HepG2 (cell line): ENCODE measurements around the gene ADGRF1. TPM values are rescaled to one million over a fixed set of nuclear protein-coding genes. Genes with fewer than 3 reads are reported as not detected.

Experiments
- ATAC-seq: fragments of 200-7000 bp; cut with Tn5 transposase; 3 replicates; pipeline ENCODE4 v1.9.1; 2020; ENCODE audit warnings: mild to moderate bottlenecking, moderate library complexity
- BruUV-seq: library from RNA; stranded (reverse); fragments of 400-500 nt; replicated peaks from 2 replicates; lab custom pipeline; 2021; lab: Mats Ljungman, UMichigan
- CTCF ChIA-PET: fragments of 300-600 bp; formaldehyde crosslinking; extraction: SDS; loops from one replicate; lab custom pipeline; 2021; ENCODE audit warnings: low total read pairs, inconsistent platforms, low intra/inter-chr PET ratio; lab: Yijun Ruan, JAX
- POLR2A ChIA-PET: fragments of 350-600 bp; sonication (Branson Sonifier 250); formaldehyde crosslinking; loops from one replicate; lab custom pipeline; 2020; ENCODE audit warnings: antibody characterized with exemption, inconsistent platforms; lab: Yijun Ruan, JAX
- DNase-seq: peaks from one replicate; pipeline ENCODE4 v3.0.0-alpha.2; 2015; ENCODE audit warnings: low spot score
- FAIRE-seq: peaks from 3 replicates; lab custom pipeline; 2011; peaks lifted over from hg19 to GRCh38; lab: Jason Lieb, UNC
- H2AFZ ChIP-seq: one replicate; pipeline ENCODE4 v1.6.1; 2011; ENCODE audit warnings: low read length, inconsistent platforms
- H3K27ac ChIP-seq: fragments of 300-600 bp; 3 replicates; pipeline ENCODE4 v1.8.0; 2011; ENCODE audit warnings: mixed run types, mild to moderate bottlenecking, mixed read lengths, low read length, inconsistent platforms; ENCODE audit not compliant: insufficient read depth; ENCODE audit errors: extremely low read length
- H3K27me3 ChIP-seq, 2 experiments: fragments of 200-600 bp in 1 of 2; 2 replicates in 1 of 2; 3 replicates in 1 of 2; pipeline versions ENCODE4 v1.6.0 to v1.8.0; 2011; ENCODE audit warnings: low read length in 2 of 2, mild to moderate bottlenecking in 2 of 2, moderate library complexity in 2 of 2, inconsistent platforms in 1 of 2; ENCODE audit not compliant: insufficient read depth in 2 of 2, control insufficient read depth in 1 of 2
- H3K36me3 ChIP-seq, 2 experiments: fragments of 200-600 bp in 1 of 2; replicated peaks in 1 of 2; 2 replicates in 1 of 2; 3 replicates in 1 of 2; pipeline versions ENCODE4 v1.5.1 to v1.8.0; 2011; ENCODE audit warnings: low read length in 2 of 2, inconsistent platforms in 1 of 2; ENCODE audit not compliant: insufficient read depth in 2 of 2, control insufficient read depth in 1 of 2
- H3K4me1 ChIP-seq: 2 replicates; pipeline ENCODE4 v1.5.1; 2012; ENCODE audit warnings: low read length, inconsistent platforms; ENCODE audit not compliant: insufficient read depth
- H3K4me2 ChIP-seq: 2 replicates; pipeline ENCODE4 v1.6.0; 2011; ENCODE audit warnings: low read depth, low read length, inconsistent platforms
- H3K4me3 ChIP-seq, 3 experiments: fragments of 200-600 bp in 1 of 3; sonication (generic), shearing (Covaris generic) in 1 of 3; replicated peaks in 1 of 3; 2 replicates each; pipeline ENCODE4 v1.5.1; 2011 to 2016; ENCODE audit warnings: low read length in 3 of 3, inconsistent platforms in 2 of 3, low read depth in 2 of 3, mild to moderate bottlenecking in 2 of 3, control low read depth in 1 of 3, mixed read lengths in 1 of 3; ENCODE audit not compliant: insufficient read depth in 1 of 3
- H3K79me2 ChIP-seq: one replicate; pipeline ENCODE4 v1.6.1; 2011; ENCODE audit warnings: low read length, inconsistent platforms; ENCODE audit not compliant: insufficient read depth
- H3K9ac ChIP-seq: 2 replicates; pipeline ENCODE4 v1.6.0; 2011; ENCODE audit warnings: mild to moderate bottlenecking, low read depth, low read length, inconsistent platforms; ENCODE audit not compliant: insufficient read depth
- H3K9me3 ChIP-seq: 2 replicates; pipeline ENCODE4 v1.5.1; 2012; ENCODE audit warnings: mild to moderate bottlenecking, low read length
- H4K20me1 ChIP-seq: 2 replicates; pipeline ENCODE4 v1.6.0; 2011; ENCODE audit warnings: inconsistent platforms, mild to moderate bottlenecking, low read length, moderate library complexity; ENCODE audit not compliant: insufficient read depth
- E2F2 ChIP-seq: sonication (generic); formaldehyde crosslinking; IDR thresholded peaks from 2 replicates; pipeline ENCODE4 v1.4.0; 2020; ENCODE audit warnings: missing genetic modification reagents, borderline replicate concordance
- HNRNPL ChIP-seq: fragments of 200-400 bp; formaldehyde crosslinking; IDR thresholded peaks from 2 replicates; pipeline ENCODE4 v1.6.1; 2017; ENCODE audit warnings: mild to moderate bottlenecking, low read depth, low read length
- KLF9 ChIP-seq: IDR thresholded peaks from 2 replicates; pipeline ENCODE4 v1.6.1; 2016; ENCODE audit warnings: low read depth
- PAX8 ChIP-seq: sonication (generic); formaldehyde crosslinking; IDR thresholded peaks from 2 replicates; pipeline ENCODE4 v1.8.0; 2022; ENCODE audit warnings: mild to moderate bottlenecking, missing genetic modification reagents, borderline replicate concordance
- PAXIP1 ChIP-seq: sonication (generic); formaldehyde crosslinking; conservative IDR thresholded peaks from 2 replicates; pipeline ENCODE4 v1.4.0; 2020; ENCODE audit warnings: mild to moderate bottlenecking, missing genetic modification reagents, moderate library complexity
- SMC3 ChIP-seq: IDR thresholded peaks from 2 replicates; pipeline ENCODE4 v1.6.1; 2011; ENCODE audit warnings: low read length, improper control_type of control experiment
- TERF1 ChIP-seq: sonication (generic); formaldehyde crosslinking; IDR thresholded peaks from 2 replicates; pipeline ENCODE4 v1.8.0; 2022; ENCODE audit warnings: mild to moderate bottlenecking, missing genetic modification reagents, moderate library complexity
- ZNF264 ChIP-seq: sonication (generic); formaldehyde crosslinking; IDR thresholded peaks from 2 replicates; pipeline ENCODE4 v1.4.0; 2020; ENCODE audit warnings: missing genetic modification reagents
- ZNF383 ChIP-seq: sonication (generic); formaldehyde crosslinking; IDR thresholded peaks from 2 replicates; pipeline ENCODE4 v1.4.0; 2020; ENCODE audit warnings: missing genetic modification reagents, mild to moderate bottlenecking, borderline replicate concordance
- WGBS: methylation state at CpG from one replicate; pipeline ENCODE4 v1.1.6; 2017; ENCODE audit warnings: low lambda C conversion rate; 5-methylcytosine and 5-hydroxymethylcytosine counted together
- in situ Hi-C: cut with HindIII; loops from 2 replicates; pipeline ENCODE4 v1.10.0; 2017; ENCODE audit warnings: low pct_unique_long_range_greater_than_20kb; ENCODE audit not compliant: extremely low pct_ligation_motif_present
- intact Hi-C: fragments of 100-400 bp; cut with micrococcal nuclease; formaldehyde crosslinking; loops from one replicate; pipeline ENCODE4 v1.10.0; 2022; ENCODE audit not compliant: unreplicated experiment
- polyA plus RNA-seq, 8 experiments: library from polyadenylated mRNA; depleted of rRNA in 3 of 8; stranded (reverse) in 7 of 8; unstranded in 1 of 8; fragments of >200 nt; fragmentation: Illumina TruSeq in 4 of 8; extraction: Trizol in 4 of 8; gene quantifications; 2 replicates each; pipeline versions ENCODE4 v1.2.1 to v1.2.3, GENCODE V29; 2011 to 2016; ENCODE audit warnings: low read depth in 4 of 8, missing spikeins in 1 of 8, mixed read lengths in 1 of 8; ENCODE audit not compliant: insufficient read depth in 1 of 8
- total RNA-seq, 5 experiments: library from RNA; depleted of rRNA; stranded (reverse); fragments of >200 nt; fragmentation: Illumina TruSeq; extraction: Trizol; gene quantifications; 2 replicates each; pipeline ENCODE4 v1.2.3, GENCODE V29; 2016; ENCODE audit warnings: low read depth in 1 of 5

ADGRF1 gene
- total and polyA plus RNA-seq, 2 of the 13 experiments (the other 11 are each of a cell fraction or from before 2014, with no cell fraction given), result not detected

GRCh38 chr6:46973029-46973428 is 69.1 kb downstream of the ADGRF1 start:
- Histone ChIP-seq H3K4me1 (no peaks in the 10 kb centered on the region), H3K4me2 (no peak overlapping the region), H2AFZ (no peak overlapping the region), H3K36me3 (no peaks in the 10 kb centered on the region), H3K27ac (no peak overlapping the region), H3K9me3 (no peaks in the 10 kb centered on the region), H3K79me2 (no peaks in the 10 kb centered on the region), H3K27me3 (peaks cover 0 to 5% of the 10 kb centered on the region in 2 experiments; a peak in 3 of 5 replicates), H3K4me3 (no peak overlapping the region), H4K20me1 (no peaks in the 10 kb centered on the region)
- no TSS peak for BruUV-seq
- ChIA-PET CTCF (no interaction called here), POLR2A (no interaction called here)
- ATAC-seq (no peak), DNase-seq (no peak), FAIRE-seq (no peak)
- in situ Hi-C loops (no loop called here), intact Hi-C loops (no loop called here)
- WGBS, result under 1% methylated on average over 2 of the region's 2 CpGs
- TF ChIP-seq HNRNPL (no peak), E2F2 (CRISPR knock-in tag) (no peak), ZNF264 (CRISPR knock-in tag) (no peak), ZNF383 (no peak), PAXIP1 (CRISPR knock-in tag) (no peak), PAX8 (CRISPR knock-in tag) (no peak), TERF1 (CRISPR knock-in tag) (no peak), KLF9 (no peak), SMC3 (no peak)
- TF ChIP-seq, all 625 proteins: peak for 0
- H3K9ac ChIP-seq, result no peak overlapping the region
